Tibial nerve (tissue), 4 donors: Measurements from ENCODE around the gene ZFYVE28.

Experiments used
- EP300 ChIP-seq, 2 donors: sonication (generic); formaldehyde crosslinking; IDR thresholded peaks; one replicate each; pipeline ENCODE4 v1.6.1; 2017; ENCODE audit warnings: antibody characterized with exemption in 2 of 2, mild to moderate bottlenecking in 1 of 2
- POLR2A ChIP-seq, 2 donors: fragments of 450-650 bp; IDR thresholded peaks; one replicate each; pipeline ENCODE4 v1.6.1; 2017; ENCODE audit warnings: antibody characterized with exemption in 2 of 2, mild to moderate bottlenecking in 2 of 2, moderate library complexity in 2 of 2
- TF ChIP-seq, protein P1 (sequence below), 5 experiments: fragments of 200-600 bp in 3 of 5; fragments of 450-650 bp in 2 of 5; sonication (generic) in 3 of 5; IDR thresholded peaks; one replicate each; pipeline ENCODE4 v1.5.1; 2016 to 2019; ENCODE audit warnings: antibody characterized with exemption in 5 of 5, mild to moderate bottlenecking in 3 of 5, moderate library complexity in 2 of 5

DNA sequence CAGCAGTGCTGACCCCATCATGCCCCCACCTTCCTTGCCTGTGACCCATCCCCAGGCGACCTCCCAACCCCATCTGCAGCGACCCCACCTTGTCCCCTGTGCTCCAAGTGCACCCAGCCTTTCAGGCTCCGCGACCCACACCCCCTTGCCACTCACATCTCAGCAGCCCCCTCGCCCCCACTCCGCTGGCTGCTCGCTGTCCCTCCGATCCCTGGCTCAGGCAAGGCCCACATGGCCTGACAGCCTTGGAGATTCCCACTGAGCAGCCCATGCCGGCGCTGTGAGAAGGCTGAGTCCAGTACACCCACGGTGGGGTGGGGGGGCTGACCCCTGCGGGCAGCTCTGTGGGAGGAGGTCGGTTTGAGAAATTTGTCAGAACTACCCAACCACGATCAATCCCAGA lies 9.1 kb downstream of the ZFYVE28 start:
- TF ChIP-seq, protein P1, sequence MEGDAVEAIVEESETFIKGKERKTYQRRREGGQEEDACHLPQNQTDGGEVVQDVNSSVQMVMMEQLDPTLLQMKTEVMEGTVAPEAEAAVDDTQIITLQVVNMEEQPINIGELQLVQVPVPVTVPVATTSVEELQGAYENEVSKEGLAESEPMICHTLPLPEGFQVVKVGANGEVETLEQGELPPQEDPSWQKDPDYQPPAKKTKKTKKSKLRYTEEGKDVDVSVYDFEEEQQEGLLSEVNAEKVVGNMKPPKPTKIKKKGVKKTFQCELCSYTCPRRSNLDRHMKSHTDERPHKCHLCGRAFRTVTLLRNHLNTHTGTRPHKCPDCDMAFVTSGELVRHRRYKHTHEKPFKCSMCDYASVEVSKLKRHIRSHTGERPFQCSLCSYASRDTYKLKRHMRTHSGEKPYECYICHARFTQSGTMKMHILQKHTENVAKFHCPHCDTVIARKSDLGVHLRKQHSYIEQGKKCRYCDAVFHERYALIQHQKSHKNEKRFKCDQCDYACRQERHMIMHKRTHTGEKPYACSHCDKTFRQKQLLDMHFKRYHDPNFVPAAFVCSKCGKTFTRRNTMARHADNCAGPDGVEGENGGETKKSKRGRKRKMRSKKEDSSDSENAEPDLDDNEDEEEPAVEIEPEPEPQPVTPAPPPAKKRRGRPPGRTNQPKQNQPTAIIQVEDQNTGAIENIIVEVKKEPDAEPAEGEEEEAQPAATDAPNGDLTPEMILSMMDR (IDR thresholded peaks at IDR 0.05) = no peak
- TF ChIP-seq EP300 (IDR thresholded peaks at IDR 0.05) (no peak), POLR2A (IDR thresholded peaks at IDR 0.05) (no peak)
